WTC11 (cell line): ENCODE measurements around the gene CGB2. TPM values are rescaled to one million over a fixed set of nuclear protein-coding genes. Genes with fewer than 3 reads are reported as not detected.

Experiments
- ATAC-seq: fragments of 200-7000 bp; cut with Tn5 transposase; 2 replicates; pipeline ENCODE4 v1.10.0; 2021; ENCODE audit warnings: mild to moderate bottlenecking, moderate library complexity
- CTCF ChIA-PET: fragments of 300-600 bp; sonication (Branson Sonifier 250); formaldehyde crosslinking; loops from one replicate; lab custom pipeline; 2021; ENCODE audit warnings: antibody characterized with exemption; lab: Charles Lee
- POLR2A ChIA-PET: fragments of 350-600 bp; sonication (Branson Sonifier 250); formaldehyde crosslinking; loops from one replicate; lab custom pipeline; 2021; ENCODE audit warnings: antibody characterized with exemption; lab: Charles Lee
- DNase-seq: peaks from one replicate; pipeline ENCODE4 v3.0.0; 2021; ENCODE audit warnings: low spot score
- H3K27ac Mint-ChIP-seq: 2 replicates; pipeline ENCODE4 v1.8.0; 2021; ENCODE audit warnings: mixed read lengths
- H3K27me3 Mint-ChIP-seq: 2 replicates; pipeline ENCODE4 v1.8.0; 2021; ENCODE audit warnings: low read depth, mild to moderate bottlenecking, moderate library complexity, mixed read lengths
- H3K36me3 Mint-ChIP-seq: 2 replicates; pipeline ENCODE4 v1.8.0; 2021; ENCODE audit warnings: mixed read lengths
- H3K4me1 Mint-ChIP-seq: 2 replicates; pipeline ENCODE4 v1.8.0; 2022; ENCODE audit warnings: mixed read lengths
- H3K4me3 Mint-ChIP-seq: 2 replicates; pipeline ENCODE4 v1.8.0; 2021; ENCODE audit warnings: mild to moderate bottlenecking, moderate library complexity, mixed read lengths
- H3K9me3 Mint-ChIP-seq: 2 replicates; pipeline ENCODE4 v1.8.0; 2021; ENCODE audit warnings: mixed read lengths
- ATF1 ChIP-seq: sonication (generic); formaldehyde crosslinking; IDR thresholded peaks from 2 replicates; pipeline ENCODE4 v1.8.1; 2023; ENCODE audit warnings: mild to moderate bottlenecking, moderate library complexity, missing genetic modification reagents
- IRF2 ChIP-seq: sonication (generic); formaldehyde crosslinking; IDR thresholded peaks from 2 replicates; pipeline ENCODE4 v1.8.0; 2022; ENCODE audit warnings: low read depth, missing genetic modification reagents, borderline replicate concordance
- MXD4 ChIP-seq: fragments of 250-450 bp; sonication (Bioruptor Pico); IDR thresholded peaks from 2 replicates; pipeline ENCODE4 v1.8.0; 2021; ENCODE audit warnings: mild to moderate bottlenecking, moderate library complexity, borderline replicate concordance
- SMAD3 ChIP-seq: sonication (generic); formaldehyde crosslinking; IDR thresholded peaks from 2 replicates; pipeline ENCODE4 v1.8.0; 2022; ENCODE audit warnings: missing genetic modification reagents, mild to moderate bottlenecking, borderline replicate concordance
- SMAD4 ChIP-seq: sonication (generic); formaldehyde crosslinking; IDR thresholded peaks from 2 replicates; pipeline ENCODE4 v1.8.0; 2022; ENCODE audit warnings: mild to moderate bottlenecking, missing genetic modification reagents
- TCF7 ChIP-seq: sonication (generic); formaldehyde crosslinking; IDR thresholded peaks from 2 replicates; pipeline ENCODE4 v1.8.0; 2022; ENCODE audit warnings: mild to moderate bottlenecking, low read depth, missing genetic modification reagents, moderate library complexity
- TEAD4 ChIP-seq: sonication (generic); formaldehyde crosslinking; IDR thresholded peaks from 2 replicates; pipeline ENCODE4 v1.8.0; 2022; ENCODE audit warnings: mild to moderate bottlenecking, missing genetic modification reagents
- ZNF263 ChIP-seq: sonication (generic); formaldehyde crosslinking; IDR thresholded peaks from 2 replicates; pipeline ENCODE4 v1.8.1; 2022; ENCODE audit warnings: low read depth, mild to moderate bottlenecking, moderate library complexity, missing genetic modification reagents
- total RNA-seq: library from RNA; stranded (reverse); gene quantifications from 3 replicates; pipeline ENCODE4 v1.2.3, GENCODE V29; 2021
- TF ChIP-seq, protein P1 (sequence below): sonication (generic); formaldehyde crosslinking; IDR thresholded peaks from 2 replicates; pipeline ENCODE4 v1.8.1; 2023; ENCODE audit warnings: mild to moderate bottlenecking, missing genetic modification reagents
- TF ChIP-seq, protein P2 (sequence below): sonication (generic); formaldehyde crosslinking; IDR thresholded peaks from 2 replicates; pipeline ENCODE4 v1.8.0; 2022; ENCODE audit warnings: mild to moderate bottlenecking, missing genetic modification reagents
- TF ChIP-seq, protein P3 (sequence below): fragments of 250-450 bp; sonication (Bioruptor Pico); conservative IDR thresholded peaks from 2 replicates; pipeline ENCODE4 v1.9.0; 2021; ENCODE audit warnings: mild to moderate bottlenecking
- TF ChIP-seq, protein P4 (sequence below): sonication (generic); formaldehyde crosslinking; IDR thresholded peaks from 2 replicates; pipeline ENCODE4 v1.8.0; 2022; ENCODE audit warnings: missing genetic modification reagents
- TF ChIP-seq, protein P5 (sequence below): sonication (generic); formaldehyde crosslinking; IDR thresholded peaks from 2 replicates; pipeline ENCODE4 v1.8.1; 2022; ENCODE audit warnings: low read depth, mild to moderate bottlenecking, moderate library complexity, missing genetic modification reagents, borderline replicate concordance
- TF ChIP-seq, protein P6 (sequence below): sonication (generic); formaldehyde crosslinking; IDR thresholded peaks from 2 replicates; pipeline ENCODE4 v1.8.0; 2022; ENCODE audit warnings: mild to moderate bottlenecking, missing genetic modification reagents

Gene CGB2
- total RNA-seq, 1 experiment from 2014 or later, result not detected

DNA sequence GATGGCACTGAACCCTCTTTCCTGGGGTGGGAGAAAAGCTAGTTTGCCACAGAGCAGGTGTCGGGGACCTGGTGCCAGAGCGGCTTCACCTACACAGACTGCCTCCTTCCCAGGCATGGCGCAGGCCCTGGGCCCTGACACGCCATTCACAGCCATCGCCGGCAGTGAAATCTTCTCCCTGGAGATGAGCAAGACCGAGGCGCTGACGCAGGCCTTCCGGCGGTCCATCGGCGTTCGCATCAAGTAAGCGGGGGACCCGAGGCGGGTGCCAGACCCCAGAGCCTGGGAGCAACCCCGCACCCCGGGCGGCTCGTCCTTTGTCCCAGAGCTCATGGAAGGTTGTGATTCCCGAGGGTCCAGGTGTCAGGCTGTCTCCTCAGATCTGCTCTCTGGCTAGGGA lies 24.8 kb upstream of the CGB2 start (continued):
- TF ChIP-seq SMAD4 (CRISPR knock-in tag) (no peak), ATF1 (CRISPR knock-in tag) (no peak), TCF7 (CRISPR knock-in tag) (no peak)

DNA sequence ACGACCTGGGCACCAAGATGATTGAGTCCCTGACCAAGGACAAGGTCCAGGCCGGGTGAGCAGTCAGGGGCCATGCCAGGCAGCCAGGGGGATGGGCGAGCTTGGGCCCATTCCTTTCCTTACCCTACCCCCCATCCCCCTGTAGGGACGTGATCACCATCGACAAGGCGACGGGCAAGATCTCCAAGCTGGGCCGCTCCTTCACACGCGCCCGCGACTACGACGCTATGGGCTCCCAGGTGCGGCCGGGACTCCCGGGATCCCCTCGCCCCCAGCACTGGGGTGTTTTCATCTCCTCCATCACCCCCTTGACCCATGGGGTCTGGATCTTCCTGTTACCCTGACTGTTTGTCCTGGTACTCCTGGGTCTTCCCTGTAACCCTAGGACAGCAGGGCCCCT lies 21.9 kb upstream of the CGB2 start:
- Mint-ChIP-seq H3K4me3 (no peak overlapping the region), H3K27me3 (no peaks in the 10 kb centered on the region), H3K36me3 (peaks cover 42% of the 10 kb centered on the region), H3K4me1 (no peaks in the 10 kb centered on the region), H3K27ac (no peak overlapping the region), H3K9me3 (no peaks in the 10 kb centered on the region)
- DNase-seq (no peak), ATAC-seq (no peak)
- CTCF ChIA-PET, result interaction anchor here (0.6 to 3.4 kb wide), 6 partner anchors 8 to 139 kb away, joined by 3 to 30 read pairs (median 8); partner anchors contain the start of genes GYS1, LHB and RUVBL2
- POLR2A ChIA-PET, result no interaction called here
- TF ChIP-seq, protein P1, sequence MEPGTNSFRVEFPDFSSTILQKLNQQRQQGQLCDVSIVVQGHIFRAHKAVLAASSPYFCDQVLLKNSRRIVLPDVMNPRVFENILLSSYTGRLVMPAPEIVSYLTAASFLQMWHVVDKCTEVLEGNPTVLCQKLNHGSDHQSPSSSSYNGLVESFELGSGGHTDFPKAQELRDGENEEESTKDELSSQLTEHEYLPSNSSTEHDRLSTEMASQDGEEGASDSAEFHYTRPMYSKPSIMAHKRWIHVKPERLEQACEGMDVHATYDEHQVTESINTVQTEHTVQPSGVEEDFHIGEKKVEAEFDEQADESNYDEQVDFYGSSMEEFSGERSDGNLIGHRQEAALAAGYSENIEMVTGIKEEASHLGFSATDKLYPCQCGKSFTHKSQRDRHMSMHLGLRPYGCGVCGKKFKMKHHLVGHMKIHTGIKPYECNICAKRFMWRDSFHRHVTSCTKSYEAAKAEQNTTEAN (CRISPR knock-in tag), result no peak
- TF ChIP-seq, protein P2, sequence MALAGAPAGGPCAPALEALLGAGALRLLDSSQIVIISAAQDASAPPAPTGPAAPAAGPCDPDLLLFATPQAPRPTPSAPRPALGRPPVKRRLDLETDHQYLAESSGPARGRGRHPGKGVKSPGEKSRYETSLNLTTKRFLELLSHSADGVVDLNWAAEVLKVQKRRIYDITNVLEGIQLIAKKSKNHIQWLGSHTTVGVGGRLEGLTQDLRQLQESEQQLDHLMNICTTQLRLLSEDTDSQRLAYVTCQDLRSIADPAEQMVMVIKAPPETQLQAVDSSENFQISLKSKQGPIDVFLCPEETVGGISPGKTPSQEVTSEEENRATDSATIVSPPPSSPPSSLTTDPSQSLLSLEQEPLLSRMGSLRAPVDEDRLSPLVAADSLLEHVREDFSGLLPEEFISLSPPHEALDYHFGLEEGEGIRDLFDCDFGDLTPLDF, result no peak
- TF ChIP-seq IRF2 (CRISPR knock-in tag), result no peak
- no peak for TF ChIP-seq SMAD3 (CRISPR knock-in tag)
- no peak for TF ChIP-seq TEAD4 (CRISPR knock-in tag)
- TF ChIP-seq MXD4 (CRISPR knock-in tag), result no peak
- TF ChIP-seq ZNF263, result no peak
- TF ChIP-seq, protein P3, sequence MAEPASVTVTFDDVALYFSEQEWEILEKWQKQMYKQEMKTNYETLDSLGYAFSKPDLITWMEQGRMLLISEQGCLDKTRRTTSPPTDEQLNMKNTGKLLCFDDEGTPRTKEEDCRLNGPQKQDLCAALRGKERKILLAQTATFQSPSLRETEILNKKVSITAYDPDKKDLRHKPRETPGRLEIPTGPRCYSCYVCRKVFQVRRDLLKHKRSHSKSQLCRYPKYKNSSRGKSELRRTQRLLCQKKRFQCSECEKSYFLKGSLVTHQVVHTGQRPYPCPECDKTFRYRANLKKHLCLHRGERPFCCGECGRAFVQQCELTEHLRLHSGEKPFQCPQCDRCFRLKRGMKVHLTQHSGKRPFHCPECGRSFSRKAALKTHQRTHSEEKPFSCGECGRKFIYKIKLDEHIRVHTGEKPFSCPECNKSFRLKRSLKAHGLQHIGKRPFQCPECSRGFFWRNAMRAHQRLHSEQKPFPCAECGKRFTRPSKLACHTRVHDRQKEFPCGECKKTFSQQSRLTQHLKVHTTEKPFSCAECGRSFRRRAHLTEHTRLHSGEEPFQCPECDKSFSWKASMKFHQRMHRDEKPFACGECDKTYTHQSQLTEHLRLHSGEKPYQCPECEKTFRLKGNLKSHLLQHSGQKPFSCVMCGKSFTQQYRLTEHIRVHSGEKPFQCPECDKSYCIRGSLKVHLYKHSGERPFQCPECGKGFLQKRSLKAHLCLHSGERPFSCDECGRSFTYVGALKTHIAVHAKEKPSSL (CRISPR knock-in tag), result no peak
- TF ChIP-seq, protein P4, sequence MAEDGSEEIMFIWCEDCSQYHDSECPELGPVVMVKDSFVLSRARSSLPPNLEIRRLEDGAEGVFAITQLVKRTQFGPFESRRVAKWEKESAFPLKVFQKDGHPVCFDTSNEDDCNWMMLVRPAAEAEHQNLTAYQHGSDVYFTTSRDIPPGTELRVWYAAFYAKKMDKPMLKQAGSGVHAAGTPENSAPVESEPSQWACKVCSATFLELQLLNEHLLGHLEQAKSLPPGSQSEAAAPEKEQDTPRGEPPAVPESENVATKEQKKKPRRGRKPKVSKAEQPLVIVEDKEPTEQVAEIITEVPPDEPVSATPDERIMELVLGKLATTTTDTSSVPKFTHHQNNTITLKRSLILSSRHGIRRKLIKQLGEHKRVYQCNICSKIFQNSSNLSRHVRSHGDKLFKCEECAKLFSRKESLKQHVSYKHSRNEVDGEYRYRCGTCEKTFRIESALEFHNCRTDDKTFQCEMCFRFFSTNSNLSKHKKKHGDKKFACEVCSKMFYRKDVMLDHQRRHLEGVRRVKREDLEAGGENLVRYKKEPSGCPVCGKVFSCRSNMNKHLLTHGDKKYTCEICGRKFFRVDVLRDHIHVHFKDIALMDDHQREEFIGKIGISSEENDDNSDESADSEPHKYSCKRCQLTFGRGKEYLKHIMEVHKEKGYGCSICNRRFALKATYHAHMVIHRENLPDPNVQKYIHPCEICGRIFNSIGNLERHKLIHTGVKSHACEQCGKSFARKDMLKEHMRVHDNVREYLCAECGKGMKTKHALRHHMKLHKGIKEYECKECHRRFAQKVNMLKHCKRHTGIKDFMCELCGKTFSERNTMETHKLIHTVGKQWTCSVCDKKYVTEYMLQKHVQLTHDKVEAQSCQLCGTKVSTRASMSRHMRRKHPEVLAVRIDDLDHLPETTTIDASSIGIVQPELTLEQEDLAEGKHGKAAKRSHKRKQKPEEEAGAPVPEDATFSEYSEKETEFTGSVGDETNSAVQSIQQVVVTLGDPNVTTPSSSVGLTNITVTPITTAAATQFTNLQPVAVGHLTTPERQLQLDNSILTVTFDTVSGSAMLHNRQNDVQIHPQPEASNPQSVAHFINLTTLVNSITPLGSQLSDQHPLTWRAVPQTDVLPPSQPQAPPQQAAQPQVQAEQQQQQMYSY, result no peak
- TF ChIP-seq, protein P5, sequence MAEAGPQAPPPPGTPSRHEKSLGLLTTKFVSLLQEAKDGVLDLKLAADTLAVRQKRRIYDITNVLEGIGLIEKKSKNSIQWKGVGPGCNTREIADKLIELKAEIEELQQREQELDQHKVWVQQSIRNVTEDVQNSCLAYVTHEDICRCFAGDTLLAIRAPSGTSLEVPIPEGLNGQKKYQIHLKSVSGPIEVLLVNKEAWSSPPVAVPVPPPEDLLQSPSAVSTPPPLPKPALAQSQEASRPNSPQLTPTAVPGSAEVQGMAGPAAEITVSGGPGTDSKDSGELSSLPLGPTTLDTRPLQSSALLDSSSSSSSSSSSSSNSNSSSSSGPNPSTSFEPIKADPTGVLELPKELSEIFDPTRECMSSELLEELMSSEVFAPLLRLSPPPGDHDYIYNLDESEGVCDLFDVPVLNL (CRISPR knock-in tag), result no peak
- TF ChIP-seq, protein P6, sequence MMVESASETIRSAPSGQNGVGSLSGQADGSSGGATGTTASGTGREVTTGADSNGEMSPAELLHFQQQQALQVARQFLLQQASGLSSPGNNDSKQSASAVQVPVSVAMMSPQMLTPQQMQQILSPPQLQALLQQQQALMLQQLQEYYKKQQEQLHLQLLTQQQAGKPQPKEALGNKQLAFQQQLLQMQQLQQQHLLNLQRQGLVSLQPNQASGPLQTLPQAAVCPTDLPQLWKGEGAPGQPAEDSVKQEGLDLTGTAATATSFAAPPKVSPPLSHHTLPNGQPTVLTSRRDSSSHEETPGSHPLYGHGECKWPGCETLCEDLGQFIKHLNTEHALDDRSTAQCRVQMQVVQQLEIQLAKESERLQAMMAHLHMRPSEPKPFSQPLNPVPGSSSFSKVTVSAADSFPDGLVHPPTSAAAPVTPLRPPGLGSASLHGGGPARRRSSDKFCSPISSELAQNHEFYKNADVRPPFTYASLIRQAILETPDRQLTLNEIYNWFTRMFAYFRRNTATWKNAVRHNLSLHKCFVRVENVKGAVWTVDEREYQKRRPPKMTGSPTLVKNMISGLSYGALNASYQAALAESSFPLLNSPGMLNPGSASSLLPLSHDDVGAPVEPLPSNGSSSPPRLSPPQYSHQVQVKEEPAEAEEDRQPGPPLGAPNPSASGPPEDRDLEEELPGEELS (CRISPR knock-in tag), result no peak
